Measurements from ENCODE around the gene NTRK2.
"Not testable (repeated sequence)": the region's sequence is repeated elsewhere in the genome, so short reads cannot be mapped to it uniquely, and the experiment has no call there.

Gene NTRK2

GRCh38 chr9:85040821-85041465 lies 371.4 kb downstream of the NTRK2 start:
- DNase-seq, result peak; percentile 2

DNA sequence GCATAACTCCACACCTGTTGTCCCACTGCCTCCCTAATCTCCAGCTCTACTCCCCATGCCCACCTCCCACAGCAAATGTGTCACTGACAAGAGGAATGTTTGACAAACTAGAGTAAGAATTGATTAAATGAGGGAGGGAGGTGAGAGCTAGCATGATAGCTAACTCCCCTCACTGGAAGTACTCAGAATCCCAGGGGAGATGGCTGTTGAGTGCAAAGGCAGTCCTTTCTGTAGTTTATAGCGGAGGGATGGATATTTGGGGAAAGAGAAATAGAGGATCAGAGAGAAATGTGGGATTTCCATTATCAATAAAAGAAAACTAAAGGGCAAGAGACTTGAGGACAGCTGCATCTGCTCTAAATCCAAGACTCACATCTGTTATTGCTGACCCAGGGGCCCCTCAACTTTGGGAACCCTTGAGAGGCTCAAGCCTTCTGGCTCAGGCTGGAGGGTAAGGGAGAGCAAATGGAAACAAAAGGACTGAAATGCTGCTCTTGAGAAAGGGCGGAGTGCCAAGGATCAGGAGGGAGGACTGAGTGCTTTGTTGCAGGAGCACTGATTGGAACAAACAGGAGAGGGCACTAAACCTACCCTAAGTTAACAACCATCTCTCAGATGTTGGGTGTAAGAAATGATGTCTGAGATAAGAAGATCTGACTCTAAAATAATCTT lies 372.1 kb downstream of the NTRK2 start:
- DNase-seq, result no peak

DNA sequence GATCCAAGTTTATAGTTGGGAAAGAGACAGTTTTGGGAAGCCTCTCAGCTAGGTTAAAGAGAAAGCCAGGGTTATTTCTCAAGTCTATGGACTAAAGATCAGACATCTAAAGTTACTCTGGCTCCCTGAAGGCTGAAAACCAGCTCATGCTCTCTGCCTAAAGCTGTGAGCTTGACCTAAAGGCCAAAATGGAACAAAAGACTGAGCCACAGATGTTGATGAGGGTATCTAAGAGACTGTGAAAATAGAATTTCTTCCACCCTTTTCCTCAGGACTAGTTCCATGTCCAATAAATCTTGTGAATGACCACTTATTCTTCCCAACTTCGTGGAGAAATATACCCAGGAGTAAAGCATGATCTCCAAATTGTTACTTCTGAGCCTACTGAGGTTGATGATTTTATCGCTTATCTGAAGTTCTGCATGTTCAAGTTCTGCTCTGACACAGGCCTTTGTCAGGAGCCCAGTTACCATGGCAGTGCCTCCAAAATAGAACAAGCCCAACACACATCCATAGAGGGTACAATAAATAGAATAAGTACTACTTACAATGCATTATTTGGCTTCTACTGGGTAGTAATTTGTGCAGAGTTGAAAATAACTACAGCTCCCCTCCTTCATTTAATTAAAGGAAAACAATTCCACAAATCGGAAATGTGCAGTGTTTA lies 373.6 kb downstream of the NTRK2 start:
- DNase-seq, result no peak

DNA sequence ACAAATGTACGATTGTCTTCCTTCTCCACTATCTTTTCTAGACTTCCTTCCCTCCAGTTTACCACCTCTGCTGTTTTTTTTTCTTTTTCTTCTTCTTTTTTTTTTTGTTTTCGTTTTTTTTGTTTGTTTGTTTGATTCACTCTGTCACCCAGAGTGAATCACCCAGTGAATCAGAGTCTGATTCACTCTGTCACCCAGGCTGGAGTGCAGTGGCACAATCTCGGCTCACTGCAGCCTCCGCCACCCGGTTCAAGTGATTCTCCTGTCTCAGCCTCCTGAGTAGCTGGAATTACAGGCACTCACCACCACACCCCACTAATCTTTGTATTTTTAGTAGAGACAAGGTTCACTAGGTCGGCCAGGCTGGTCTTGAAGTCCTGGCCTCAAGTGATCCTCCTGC lies 375.7 kb downstream of the NTRK2 start:
- DNase-seq, result no peak

- DNase-seq, result no peak
Measured at GRCh38 chr9:85046475-85046874, 376.9 kb downstream of the NTRK2 start.

- DNase-seq, result no peak
Measured at GRCh38 chr9:85053206-85053786, 383.8 kb downstream of the NTRK2 start.

DNA sequence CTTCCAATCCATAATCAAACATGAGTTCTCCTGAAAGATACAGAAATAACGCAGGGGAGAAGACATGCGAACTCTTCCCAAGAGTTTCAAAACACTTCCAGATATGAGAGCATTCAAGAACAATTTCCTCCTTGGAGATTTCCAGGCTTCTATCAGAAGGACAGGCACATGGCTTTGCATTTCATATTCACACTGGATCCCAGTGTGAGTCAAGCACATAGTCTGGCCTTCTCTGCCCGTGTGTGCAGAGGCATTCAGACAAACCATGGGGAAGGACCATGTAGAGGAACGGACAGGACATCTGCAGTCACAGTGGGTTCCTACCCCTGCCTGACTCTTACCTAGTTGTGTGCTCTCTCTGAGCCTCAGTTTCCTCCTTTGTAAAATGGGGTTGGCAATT lies 384.5 kb downstream of the NTRK2 start:
- DNase-seq, result no peak

DNA sequence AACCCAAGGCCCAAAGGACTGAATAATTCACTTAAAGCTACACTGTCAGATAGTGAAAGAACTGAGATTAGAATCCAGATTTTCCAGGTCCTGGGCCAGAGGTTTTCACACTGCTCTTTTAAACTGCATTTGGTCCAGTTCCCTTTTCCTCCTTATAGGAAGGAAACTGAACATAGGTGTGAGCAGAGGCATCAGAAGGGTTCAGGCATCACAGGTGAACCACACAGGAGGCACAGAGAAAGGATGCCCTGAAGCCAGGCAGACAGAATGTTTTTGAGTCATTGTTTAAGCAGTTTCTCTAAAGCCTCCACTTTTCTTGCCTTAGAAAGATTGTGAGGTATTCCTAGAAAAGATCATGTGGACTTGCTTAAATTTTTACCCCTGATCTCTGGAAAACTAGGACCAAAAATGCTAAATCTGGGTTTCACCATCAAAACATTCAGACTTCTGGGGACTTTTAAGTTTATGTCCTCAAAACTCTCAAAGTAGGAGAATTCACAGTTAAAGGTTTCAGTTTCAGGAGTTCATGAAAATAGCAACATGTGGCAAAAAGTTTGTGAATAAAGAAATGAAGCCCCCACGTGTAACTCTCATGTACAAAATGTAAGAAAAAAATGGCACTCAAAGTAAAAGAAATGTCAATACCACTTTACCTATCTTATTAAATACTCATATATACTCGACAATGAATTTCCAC lies 386.1 kb downstream of the NTRK2 start:
- DNase-seq, result no peak

DNA sequence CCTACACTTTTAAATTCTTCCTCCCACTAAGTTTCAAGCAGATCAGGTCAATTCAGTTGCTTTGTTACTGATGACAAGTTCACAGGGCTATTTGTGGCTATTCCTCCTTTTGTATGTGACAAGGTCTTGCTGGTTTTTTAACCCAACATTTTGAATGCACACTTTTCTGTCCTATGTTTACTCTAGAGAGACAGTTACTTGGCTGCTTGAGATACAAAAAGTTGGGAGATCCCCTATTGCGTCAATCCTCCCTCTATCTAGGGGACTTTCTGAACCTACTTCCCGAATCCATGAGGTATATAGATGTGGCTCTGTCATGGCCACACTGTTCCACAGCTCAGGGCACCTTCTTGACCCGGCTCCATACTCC lies 386.7 kb downstream of the NTRK2 start:
- DNase-seq, result no peak

GRCh38 chr9:85061969-85062368 lies 392.4 kb downstream of the NTRK2 start:
- no peak for DNase-seq

GRCh38 chr9:85062385-85063022 lies 393.0 kb downstream of the NTRK2 start:
- DNase-seq, result no peak

DNA sequence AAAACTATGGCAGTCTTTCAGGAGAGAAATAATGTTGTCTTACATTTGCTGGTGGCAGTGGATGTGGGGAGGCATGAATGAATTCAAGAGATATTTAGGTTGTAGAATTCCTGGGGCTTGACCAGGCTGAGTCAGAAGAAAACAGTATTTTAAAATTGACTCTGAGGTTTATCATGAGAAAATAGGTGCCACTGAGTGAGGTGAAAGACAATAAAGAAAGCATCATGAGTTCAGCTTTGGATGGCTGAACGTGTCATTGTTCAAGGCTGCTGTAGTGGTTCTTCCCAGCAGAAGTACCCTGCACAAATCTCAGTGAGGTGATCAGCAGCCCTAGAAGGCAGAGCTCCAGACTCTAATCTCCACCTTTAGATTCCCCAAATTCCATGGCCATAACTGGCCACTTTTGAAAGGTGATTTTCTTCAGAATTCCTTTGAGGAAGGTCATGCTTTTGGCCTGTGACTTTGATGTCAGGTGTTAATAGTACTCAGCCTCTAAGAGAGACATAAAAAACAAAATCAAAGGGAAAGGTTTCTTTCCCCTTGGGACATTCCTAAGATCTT lies 395.4 kb downstream of the NTRK2 start:
- DNase-seq, result no peak

DNA sequence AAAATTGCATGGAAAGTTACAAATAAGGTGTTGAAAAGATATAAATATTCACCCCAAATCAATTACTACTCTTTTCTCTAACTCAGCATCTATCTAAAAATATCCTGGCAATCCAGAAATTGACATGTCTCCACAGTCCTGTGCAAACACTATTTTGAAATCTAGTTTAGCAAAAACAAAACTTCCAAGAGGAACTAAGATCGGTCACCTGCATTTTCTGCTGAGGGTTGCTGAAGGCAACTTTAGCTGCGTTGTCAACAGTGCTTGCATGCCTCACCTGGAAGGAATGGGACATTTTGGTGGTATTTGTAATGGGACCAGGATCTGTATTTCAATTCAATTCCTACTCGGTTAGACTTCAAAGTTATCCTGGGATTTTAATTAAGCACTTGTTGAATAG lies 398.3 kb downstream of the NTRK2 start:
- DNase-seq, result no peak

DNA sequence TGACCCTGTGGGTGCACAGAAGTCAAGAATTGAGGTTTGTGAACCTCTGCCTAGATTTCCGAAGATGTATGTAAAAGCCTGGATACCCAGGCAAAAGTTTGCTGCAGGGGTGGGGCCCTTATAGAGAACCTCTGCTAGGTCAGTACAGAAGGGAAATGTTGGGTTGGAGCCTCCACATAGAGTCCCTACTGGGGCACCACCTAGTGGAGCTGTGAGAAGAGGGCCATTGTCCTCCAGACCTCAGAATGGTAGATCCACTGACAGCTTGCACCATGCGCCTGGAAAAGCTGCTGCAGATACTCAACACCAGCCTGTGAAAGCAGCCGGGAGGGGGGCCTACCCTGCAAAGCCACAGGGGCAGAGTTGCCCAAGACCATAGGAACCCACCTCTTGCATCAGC lies 399.9 kb downstream of the NTRK2 start:
- not testable (repeated sequence) for DNase-seq

Data from NCI-H2227 treated with DMSO at 0.1 percent for 48 hours (cell line).